ENCODE data around the gene SPRY2. TPM values are rescaled to one million over a fixed set of nuclear protein-coding genes. Genes with fewer than 3 reads are reported as not detected.
A peak's percentile ranks its signal among the peaks of the same experiment; 100 is the strongest.

SPRY2 gene
- total and polyA plus RNA-seq, 2 donors (not counting 3 experiments of a cell fraction or from before 2014, with no cell fraction given), result 26.2 to 52.3 TPM

DNA sequence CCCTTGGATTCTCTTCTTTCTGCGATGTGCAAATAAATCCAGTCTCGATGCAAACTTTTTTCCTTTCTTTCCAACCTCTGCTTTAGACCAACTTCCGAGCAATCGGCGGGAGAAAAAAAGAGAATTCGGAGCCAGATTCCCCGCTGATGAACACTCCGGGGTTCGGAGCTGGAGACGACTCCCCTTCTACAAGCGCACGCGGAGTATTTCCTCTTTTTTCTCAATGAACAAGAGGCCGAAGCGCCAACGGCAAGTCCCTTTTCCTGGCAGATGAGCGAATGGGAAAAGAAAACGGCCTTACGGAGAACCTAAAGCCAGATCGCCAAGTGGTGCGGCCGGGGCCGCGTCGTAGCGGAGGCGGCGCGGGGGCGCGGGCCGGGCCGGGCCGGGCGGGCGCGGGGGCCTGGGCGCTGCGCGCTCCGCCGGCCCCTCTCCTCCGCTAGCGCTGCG lies 250 bp downstream of the SPRY2 start:
- DNase-seq (ENCODE audit: low read depth, low spot score) (peak; percentile 66), FAIRE-seq (peak; percentile 61)
- Histone ChIP-seq H3K9me1 (replicated peaks; ENCODE audit: control insufficient read depth, extremely low read depth, insufficient read depth, low read length) (no peaks in the 10 kb centered on the region), H3K9me3 (replicated peaks; ENCODE audit: control insufficient read depth, insufficient read depth, low read length) (no peaks in the 10 kb centered on the region), H3K27me3 (ENCODE audit: control insufficient read depth in 2 of 2, insufficient read depth in 2 of 2, low read length in 2 of 2) (no peaks in the 10 kb centered on the region), H3K79me2 (ENCODE audit: control insufficient read depth, insufficient read depth, low read length) (peaks cover 51% of the 10 kb centered on the region), H3K4me3 (replicated peaks in 1 of 3; ENCODE audit: insufficient read depth in 1 of 3, low read depth in 1 of 3, low read length in 3 of 3) (peak overlapping the region; percentile 75 to 98 (median 98)), H3K4me1 (ENCODE audit: control insufficient read depth, extremely low read depth, insufficient read depth, low read length) (peaks cover 34% of the 10 kb centered on the region), H3K27ac (ENCODE audit: insufficient read depth, low read depth, low read length) (peak overlapping the region; percentile 97), H2AFZ (ENCODE audit: low read depth, low read length) (no peak overlapping the region), H3K36me3 (ENCODE audit: control insufficient read depth in 2 of 2, extremely low read depth in 1 of 2, insufficient read depth in 2 of 2, low read length in 2 of 2) (peaks cover 6 to 9% of the 10 kb centered on the region in 2 experiments), H4K20me1 (replicated peaks; ENCODE audit: control insufficient read depth, extremely low read depth, insufficient read depth, low read length) (no peaks in the 10 kb centered on the region), H3K4me2 (ENCODE audit: insufficient read depth, low read length) (peak overlapping the region; percentile 60), H3K9ac (replicated peaks; ENCODE audit: extremely low read depth, insufficient read depth, low read length) (peak overlapping the region; percentile 100)
- intact Hi-C loops (cut with micrococcal nuclease), result loop anchor here (1.0 to 5.0 kb wide), 16 partner anchors 20 to 793 kb away; no protein-coding TSS in a partner anchor
- CTCF ChIA-PET, result interaction anchor here (0.6 to 4.9 kb wide), 31 partner anchors 11 to 917 kb away, joined by 3 to 120 read pairs (median 5); no protein-coding TSS in a partner anchor
- TF ChIP-seq POLR2A (IDR thresholded peaks at IDR 0.05; ENCODE audit: low read depth, low read length) (no peak), GATA2 (IDR thresholded peaks at IDR 0.05; ENCODE audit: insufficient read depth, insufficient read length, low read depth, low read length) (no peak)
- TF ChIP-seq, protein P1, sequence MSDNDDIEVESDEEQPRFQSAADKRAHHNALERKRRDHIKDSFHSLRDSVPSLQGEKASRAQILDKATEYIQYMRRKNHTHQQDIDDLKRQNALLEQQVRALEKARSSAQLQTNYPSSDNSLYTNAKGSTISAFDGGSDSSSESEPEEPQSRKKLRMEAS (IDR thresholded peaks at IDR 0.05; ENCODE audit: insufficient read depth, insufficient read length), result no peak
- POLR2A ChIA-PET, result interaction anchor here (0.7 to 1.5 kb wide), 11 partner anchors 19 to 617 kb away, joined by 3 to 27 read pairs (median 4); no protein-coding TSS in a partner anchor
- TSS peak; percentile 63 for BruUV-seq (replicated peaks)
- dilution Hi-C loops (cut with MboI; ENCODE audit: extremely low pct_ligation_motif_present, low sequenced_read_pairs), result loop anchor here (25.0 kb wide), 1 partner anchor 303 kb away; no protein-coding TSS in a partner anchor

DNA sequence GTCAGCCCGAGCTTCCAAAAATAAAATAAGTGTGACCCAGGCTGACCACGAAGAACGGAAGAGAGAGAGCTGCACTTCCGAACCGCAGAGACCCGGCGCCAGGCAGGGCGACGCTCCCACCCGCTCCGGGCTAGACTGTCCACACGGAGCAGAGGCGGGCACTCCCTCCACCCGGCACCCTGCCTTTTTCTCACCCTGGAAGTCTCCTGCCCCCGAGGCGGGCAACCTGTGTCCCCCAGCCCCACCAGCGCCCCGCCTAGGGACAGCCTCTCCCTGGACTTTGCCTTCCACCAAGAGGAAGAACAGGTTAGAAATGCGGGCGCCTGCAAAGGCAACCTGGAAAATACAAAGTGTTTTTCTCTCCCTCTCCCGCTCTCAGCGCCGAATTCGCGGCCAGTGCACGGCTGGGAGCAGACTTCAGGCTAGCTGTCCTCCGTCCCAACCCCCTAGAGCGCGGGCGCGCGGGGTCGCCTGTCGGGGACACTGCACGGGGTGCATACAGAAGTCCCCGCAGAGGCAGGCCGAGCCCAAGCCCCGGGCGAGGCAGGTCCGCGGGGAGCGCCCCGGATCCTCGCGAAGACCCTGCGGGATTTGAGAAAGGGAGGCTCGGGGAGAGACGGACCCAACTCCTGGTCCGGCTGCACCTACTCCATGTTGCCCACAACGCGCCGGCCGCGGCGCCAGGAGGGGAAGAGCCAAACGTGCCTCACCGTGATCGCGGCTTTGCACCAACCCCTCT lies 845 bp downstream of the SPRY2 start:
- H3K27me3 ChIP-seq (ENCODE audit: control insufficient read depth in 2 of 2, insufficient read depth in 2 of 2, low read length in 2 of 2), result no peaks in the 10 kb centered on the region
- H2AFZ ChIP-seq (ENCODE audit: low read depth, low read length), result no peak overlapping the region
- CTCF ChIA-PET, result interaction anchor here (0.6 to 4.9 kb wide), 19 partner anchors 16 to 709 kb away, joined by 3 to 120 read pairs (median 7); no protein-coding TSS in a partner anchor
- peaks cover under 1% of the 10 kb centered on the region for H4K20me1 ChIP-seq (replicated peaks; ENCODE audit: control insufficient read depth, extremely low read depth, insufficient read depth, low read length)
- dilution Hi-C loops (cut with MboI; ENCODE audit: extremely low pct_ligation_motif_present, low sequenced_read_pairs) (loop anchor here (25.0 kb wide), 1 partner anchor 303 kb away; no protein-coding TSS in a partner anchor), intact Hi-C loops (cut with micrococcal nuclease) (loop anchor here (1.0 to 5.0 kb wide), 8 partner anchors 64 to 793 kb away; no protein-coding TSS in a partner anchor)
- H3K79me2 ChIP-seq (ENCODE audit: control insufficient read depth, insufficient read depth, low read length), result peaks cover 57% of the 10 kb centered on the region
- peak; percentile 16 for TF ChIP-seq POLR2A (IDR thresholded peaks at IDR 0.05; ENCODE audit: low read depth, low read length)
- no peak for TF ChIP-seq EZH2 (IDR thresholded peaks at IDR 0.05; ENCODE audit: borderline replicate concordance, low read depth, low read length, severe bottlenecking)
- H3K4me2 ChIP-seq (ENCODE audit: insufficient read depth, low read length), result peak overlapping the region; percentile 60
- H3K9me1 ChIP-seq (replicated peaks; ENCODE audit: control insufficient read depth, extremely low read depth, insufficient read depth, low read length), result no peaks in the 10 kb centered on the region
- TSS peak; percentile 22 for BruUV-seq (replicated peaks)
- peak; percentile 67 for FAIRE-seq
- H3K4me1 ChIP-seq (ENCODE audit: control insufficient read depth, extremely low read depth, insufficient read depth, low read length), result peaks cover 37% of the 10 kb centered on the region
- H3K9ac ChIP-seq (replicated peaks; ENCODE audit: extremely low read depth, insufficient read depth, low read length), result peak overlapping the region; percentile 100
- H3K4me3 ChIP-seq (replicated peaks in 1 of 3; ENCODE audit: insufficient read depth in 1 of 3, low read depth in 1 of 3, low read length in 3 of 3), result peak overlapping the region; percentile 75 to 98 (median 98)
- peaks cover 6 to 9% of the 10 kb centered on the region in 2 experiments for H3K36me3 ChIP-seq (ENCODE audit: control insufficient read depth in 2 of 2, extremely low read depth in 1 of 2, insufficient read depth in 2 of 2, low read length in 2 of 2)
- H3K9me3 ChIP-seq (replicated peaks; ENCODE audit: control insufficient read depth, insufficient read depth, low read length), result no peaks in the 10 kb centered on the region
- DNase-seq (ENCODE audit: low read depth, low spot score), result peak; percentile 49
- POLR2A ChIA-PET, result interaction anchor here (0.6 to 1.5 kb wide), 9 partner anchors 65 to 617 kb away, joined by 3 to 27 read pairs (median 4); no protein-coding TSS in a partner anchor
- H3K27ac ChIP-seq (ENCODE audit: insufficient read depth, low read depth, low read length), result peak overlapping the region; percentile 97
